Endodermal cell (in vitro differentiated cells): ENCODE measurements around the gene ATG9B. TPM values are rescaled to one million over a fixed set of nuclear protein-coding genes. Genes with fewer than 3 reads are reported as not detected.

ENCODE experiments used
- DNase-seq: peaks from one replicate; pipeline ENCODE4 v3.0.0-alpha.2; 2017
- H3K27ac ChIP-seq: 2 replicates; pipeline ENCODE4 v1.5.1; 2013; ENCODE audit warnings: mild to moderate bottlenecking, low read depth, low read length, moderate library complexity
- H3K27me3 ChIP-seq: 2 replicates; pipeline ENCODE4 v1.6.1; 2013; ENCODE audit warnings: mild to moderate bottlenecking, low read length, moderate library complexity; ENCODE audit not compliant: insufficient read depth, control insufficient read depth, poor library complexity, severe bottlenecking
- H3K36me3 ChIP-seq: 2 replicates; pipeline ENCODE4 v1.7.0; 2013; ENCODE audit warnings: mild to moderate bottlenecking, low read length, moderate library complexity; ENCODE audit not compliant: control insufficient read depth, insufficient read depth
- H3K4me1 ChIP-seq: one replicate; pipeline ENCODE4 v1.7.0; 2013; ENCODE audit warnings: low read length; ENCODE audit not compliant: control insufficient read depth, insufficient read depth
- H3K4me3 ChIP-seq: 2 replicates; pipeline ENCODE4 v1.5.1; 2013; ENCODE audit warnings: mild to moderate bottlenecking, low read length, moderate library complexity
- H3K9ac ChIP-seq: 2 replicates; pipeline ENCODE4 v1.6.1; 2013; ENCODE audit warnings: mild to moderate bottlenecking, low read length, moderate library complexity; ENCODE audit not compliant: poor library complexity, severe bottlenecking; ENCODE audit errors: extremely low read depth
- H3K9me3 ChIP-seq: 2 replicates; pipeline ENCODE4 v1.6.1; 2013; ENCODE audit warnings: mild to moderate bottlenecking, low read length, moderate library complexity; ENCODE audit not compliant: control insufficient read depth
- H3K27ac Mint-ChIP-seq: 2 replicates; pipeline ENCODE4 v1.8.0; 2020; ENCODE audit warnings: mixed read lengths
- H3K27me3 Mint-ChIP-seq: 2 replicates; pipeline ENCODE4 v1.8.0; 2021; ENCODE audit warnings: mild to moderate bottlenecking, mixed read lengths; ENCODE audit not compliant: insufficient read depth
- H3K36me3 Mint-ChIP-seq: 2 replicates; pipeline ENCODE4 v1.8.0; 2020; ENCODE audit warnings: low read depth, mixed read lengths
- H3K4me1 Mint-ChIP-seq: 2 replicates; pipeline ENCODE4 v1.8.0; 2020; ENCODE audit warnings: mixed read lengths
- H3K4me3 Mint-ChIP-seq: 2 replicates; pipeline ENCODE4 v1.8.0; 2020; ENCODE audit warnings: mild to moderate bottlenecking, moderate library complexity, mixed read lengths
- H3K9me3 Mint-ChIP-seq: 2 replicates; pipeline ENCODE4 v1.8.0; 2020; ENCODE audit warnings: mild to moderate bottlenecking, mixed read lengths
- WGBS, 2 experiments: methylation state at CpG; one replicate each; pipeline versions ENCODE4 v1.1.5 to v1.1.7; 2013; ENCODE audit warnings: missing lambda C conversion rate in 2 of 2, mixed read lengths in 1 of 2; ENCODE audit not compliant: insufficient coverage in 1 of 2, insufficient read length in 1 of 2; 5-methylcytosine and 5-hydroxymethylcytosine counted together
- total RNA-seq, 2 donors: library from RNA; stranded (reverse); fragmentation: NEBNext Ultra II Directional in 1 of 2; extraction: Animal tissue kit (Norgen Biotek cat#: 25700) in 1 of 2; gene quantifications; 2 replicates in 1 of 2; 3 replicates in 1 of 2; pipeline ENCODE4 v1.2.1, GENCODE V29; 2021
- TF ChIP-seq, protein P1 (sequence below): fragments of 200-600 bp; sonication (generic); conservative IDR thresholded peaks from 2 replicates; pipeline ENCODE4 v1.5.0; 2021; ENCODE audit warnings: antibody characterized with exemption, mild to moderate bottlenecking

The ATG9B gene
- total RNA-seq, 2 donors from 2014 or later = 2.0 to 3.0 TPM

DNA sequence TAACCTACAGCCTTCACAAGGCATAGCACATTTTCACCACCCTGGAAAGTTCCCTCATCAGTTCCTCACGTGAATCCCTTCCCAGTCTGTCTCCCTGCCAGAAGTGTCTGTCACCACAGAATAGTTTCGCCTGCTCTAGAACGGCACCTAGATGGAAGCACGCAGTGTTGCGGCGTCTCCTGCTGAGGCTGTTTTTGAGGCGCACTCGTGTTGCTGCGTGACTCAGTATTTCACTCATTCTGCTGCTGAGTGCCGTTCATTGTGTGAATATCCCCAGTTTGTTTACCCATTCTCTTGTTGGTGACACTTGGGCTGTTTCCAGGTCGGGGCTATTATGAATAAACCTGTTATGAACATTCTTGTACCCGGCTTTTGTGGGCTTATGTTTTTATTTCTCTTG lies 20.7 kb downstream of the ATG9B start:
- 87 to 90% methylated on average over 10 to 12 of the region's 12 CpGs for WGBS, 2 experiments
- Histone ChIP-seq H3K4me3 (no peak overlapping the region), H3K9me3 (no peaks in the 10 kb centered on the region), H3K27me3 (no peaks in the 10 kb centered on the region), H3K36me3 (no peaks in the 10 kb centered on the region), H3K4me1 (no peaks in the 10 kb centered on the region), H3K9ac (no peak overlapping the region), H3K27ac (no peak overlapping the region)
- H3K4me1 Mint-ChIP-seq = peaks cover 8% of the 10 kb centered on the region
- H3K9me3 Mint-ChIP-seq = no peaks in the 10 kb centered on the region
- DNase-seq = no peak
- no peak overlapping the region for H3K27ac Mint-ChIP-seq
- no peaks in the 10 kb centered on the region for H3K27me3 Mint-ChIP-seq
- TF ChIP-seq, protein P1, sequence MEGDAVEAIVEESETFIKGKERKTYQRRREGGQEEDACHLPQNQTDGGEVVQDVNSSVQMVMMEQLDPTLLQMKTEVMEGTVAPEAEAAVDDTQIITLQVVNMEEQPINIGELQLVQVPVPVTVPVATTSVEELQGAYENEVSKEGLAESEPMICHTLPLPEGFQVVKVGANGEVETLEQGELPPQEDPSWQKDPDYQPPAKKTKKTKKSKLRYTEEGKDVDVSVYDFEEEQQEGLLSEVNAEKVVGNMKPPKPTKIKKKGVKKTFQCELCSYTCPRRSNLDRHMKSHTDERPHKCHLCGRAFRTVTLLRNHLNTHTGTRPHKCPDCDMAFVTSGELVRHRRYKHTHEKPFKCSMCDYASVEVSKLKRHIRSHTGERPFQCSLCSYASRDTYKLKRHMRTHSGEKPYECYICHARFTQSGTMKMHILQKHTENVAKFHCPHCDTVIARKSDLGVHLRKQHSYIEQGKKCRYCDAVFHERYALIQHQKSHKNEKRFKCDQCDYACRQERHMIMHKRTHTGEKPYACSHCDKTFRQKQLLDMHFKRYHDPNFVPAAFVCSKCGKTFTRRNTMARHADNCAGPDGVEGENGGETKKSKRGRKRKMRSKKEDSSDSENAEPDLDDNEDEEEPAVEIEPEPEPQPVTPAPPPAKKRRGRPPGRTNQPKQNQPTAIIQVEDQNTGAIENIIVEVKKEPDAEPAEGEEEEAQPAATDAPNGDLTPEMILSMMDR = no peak
- no peak overlapping the region for H3K4me3 Mint-ChIP-seq
- H3K36me3 Mint-ChIP-seq = no peaks in the 10 kb centered on the region

DNA sequence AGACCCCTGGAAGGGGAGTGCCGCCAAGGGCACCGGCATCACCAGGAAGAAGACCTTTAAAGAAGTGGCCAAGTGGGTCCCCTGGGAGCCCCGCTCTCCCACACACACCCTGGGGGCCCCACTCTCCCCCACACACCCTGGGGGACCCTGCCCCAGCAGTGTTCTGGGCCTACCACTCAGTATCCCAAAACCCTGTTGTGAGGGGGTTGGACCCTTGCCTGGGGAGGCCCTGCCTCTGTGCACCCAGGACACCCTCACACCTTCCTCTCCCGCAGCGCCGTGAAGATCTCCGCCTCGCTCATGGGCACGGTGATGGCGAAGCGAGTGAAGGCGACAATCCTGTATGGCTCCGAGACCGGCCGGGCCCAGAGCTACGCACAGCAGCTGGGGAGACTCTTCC lies 22.7 kb downstream of the ATG9B start:
- WGBS, 2 experiments = 95 to 100% methylated on average over 15 to 16 of the region's 16 CpGs
- H3K36me3 ChIP-seq = no peaks in the 10 kb centered on the region
- no peaks in the 10 kb centered on the region for H3K9me3 Mint-ChIP-seq
- no peak overlapping the region for H3K4me3 Mint-ChIP-seq
- H3K9ac ChIP-seq = no peak overlapping the region
- H3K4me1 ChIP-seq = no peaks in the 10 kb centered on the region
- peaks cover 3% of the 10 kb centered on the region for H3K27me3 Mint-ChIP-seq
- TF ChIP-seq, protein P1 = no peak
- no peaks in the 10 kb centered on the region for H3K9me3 ChIP-seq
- H3K4me3 ChIP-seq = no peak overlapping the region
- no peak overlapping the region for H3K27ac Mint-ChIP-seq
- H3K36me3 Mint-ChIP-seq = no peaks in the 10 kb centered on the region
- no peak overlapping the region for H3K27ac ChIP-seq
- H3K27me3 ChIP-seq = no peaks in the 10 kb centered on the region
- no peaks in the 10 kb centered on the region for H3K4me1 Mint-ChIP-seq
- no peak for DNase-seq

DNA sequence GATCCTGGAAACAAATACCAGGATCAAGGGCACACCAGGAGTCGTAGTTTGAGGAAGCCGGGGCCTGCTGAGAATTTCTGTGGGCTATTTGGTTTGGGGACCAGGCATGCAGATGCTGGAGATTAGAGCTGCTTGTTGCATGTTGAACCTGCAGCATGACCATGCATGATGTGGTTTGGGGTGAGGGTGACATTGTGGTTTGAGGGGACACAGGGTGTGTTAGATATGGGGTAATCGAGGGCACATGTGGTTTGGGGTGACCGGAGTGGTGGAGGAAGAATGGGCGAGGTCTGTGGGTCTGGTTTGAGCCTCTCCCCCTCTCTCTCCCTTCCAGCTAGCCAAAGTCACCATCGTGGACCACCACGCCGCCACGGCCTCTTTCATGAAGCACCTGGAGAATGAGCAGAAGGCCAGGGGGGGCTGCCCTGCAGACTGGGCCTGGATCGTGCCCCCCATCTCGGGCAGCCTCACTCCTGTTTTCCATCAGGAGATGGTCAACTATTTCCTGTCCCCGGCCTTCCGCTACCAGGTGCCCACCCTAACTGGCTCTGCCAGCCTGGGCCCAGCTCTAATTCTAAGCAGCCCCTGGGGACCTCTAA lies 23.3 kb downstream of the ATG9B start:
- WGBS, 2 experiments = 92 to 100% methylated on average over 3 to 13 of the region's 13 CpGs
- H3K9me3 ChIP-seq = no peaks in the 10 kb centered on the region
- no peak overlapping the region for H3K27ac ChIP-seq
- Mint-ChIP-seq H3K4me1 (no peaks in the 10 kb centered on the region), H3K27me3 (peaks cover 3% of the 10 kb centered on the region), H3K9me3 (no peaks in the 10 kb centered on the region), H3K36me3 (no peaks in the 10 kb centered on the region), H3K4me3 (no peak overlapping the region), H3K27ac (no peak overlapping the region)
- H3K4me1 ChIP-seq = no peaks in the 10 kb centered on the region
- no peak for DNase-seq
- no peaks in the 10 kb centered on the region for H3K27me3 ChIP-seq
- H3K36me3 ChIP-seq = no peaks in the 10 kb centered on the region
- TF ChIP-seq, protein P1 = no peak
- H3K9ac ChIP-seq = no peak overlapping the region
- H3K4me3 ChIP-seq = no peak overlapping the region
